Stimulated activated naive CD8-positive, alpha-beta T cell treated with anti-CD3 and anti-CD28 coated beads, Interleukin-15, amount 100 ng/mL, for 72 hours (primary cell): ENCODE measurements around the gene SH3PXD2A.

ENCODE experiments used
- ATAC-seq: fragments of 150-1000 bp; cut with Tn5 transposase; 2 replicates; pipeline ENCODE4 v1.10.0; 2021; ENCODE audit warnings: mild to moderate bottlenecking, moderate library complexity
- DNase-seq, 2 donors: peaks; one replicate each; pipeline ENCODE4 v3.0.0; 2021 to 2022
- H3K27ac Mint-ChIP-seq, 2 donors: one replicate each; pipeline ENCODE4 v1.8.0; 2022; ENCODE audit warnings: mild to moderate bottlenecking in 2 of 2, mixed read lengths in 2 of 2, moderate library complexity in 2 of 2
- H3K27me3 Mint-ChIP-seq: one replicate; pipeline ENCODE4 v1.8.0; 2022; ENCODE audit warnings: mixed read lengths
- H3K4me1 Mint-ChIP-seq: one replicate; pipeline ENCODE4 v1.8.0; 2022; ENCODE audit warnings: mild to moderate bottlenecking, mixed read lengths
- H3K4me3 Mint-ChIP-seq, 2 donors: one replicate each; pipeline ENCODE4 v1.8.0; 2022; ENCODE audit warnings: mild to moderate bottlenecking in 2 of 2, mixed read lengths in 2 of 2, moderate library complexity in 1 of 2
- H3K9me3 Mint-ChIP-seq, 2 donors: one replicate each; pipeline ENCODE4 v1.8.0; 2022; ENCODE audit warnings: mixed read lengths in 2 of 2

Gene SH3PXD2A

GRCh38 chr10:103804871-103805270 is 50.5 kb downstream of the SH3PXD2A start:
- no peak overlapping the region for H3K27ac Mint-ChIP-seq
- peaks cover 24% of the 10 kb centered on the region for H3K4me1 Mint-ChIP-seq
- H3K4me3 Mint-ChIP-seq, result no peak overlapping the region
- H3K27me3 Mint-ChIP-seq, result no peaks in the 10 kb centered on the region
- no peak for DNase-seq
- ATAC-seq, result no peak
- no peaks in the 10 kb centered on the region for H3K9me3 Mint-ChIP-seq

DNA sequence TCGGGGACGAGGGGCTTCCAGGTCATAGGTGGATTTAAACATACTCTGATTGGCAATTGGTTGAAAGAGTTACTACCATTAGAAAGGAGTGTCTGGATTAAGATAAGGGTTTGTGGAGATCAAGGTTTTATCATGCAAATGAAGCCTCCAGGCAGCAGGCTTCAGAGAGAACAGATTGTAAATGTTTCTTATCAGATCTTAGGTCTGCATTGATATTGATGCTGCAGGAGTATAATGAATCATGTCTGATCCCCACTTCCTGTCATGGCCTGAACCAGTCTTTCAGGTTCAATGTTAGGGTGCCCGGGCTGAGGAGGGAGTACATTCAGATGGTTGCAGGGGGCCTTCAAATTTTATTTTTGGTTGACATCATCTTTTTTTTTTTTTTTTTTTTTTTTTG is 51.4 kb downstream of the SH3PXD2A start:
- peaks cover 25% of the 10 kb centered on the region for H3K4me1 Mint-ChIP-seq
- H3K4me3 Mint-ChIP-seq, result no peak overlapping the region
- no peaks in the 10 kb centered on the region for H3K9me3 Mint-ChIP-seq
- ATAC-seq (peak; percentile 39), DNase-seq (no peak)
- no peak overlapping the region for H3K27ac Mint-ChIP-seq
- H3K27me3 Mint-ChIP-seq, result no peaks in the 10 kb centered on the region

GRCh38 chr10:103802637-103803353 is 52.6 kb downstream of the SH3PXD2A start:
- no peak overlapping the region for H3K4me3 Mint-ChIP-seq
- no peak for ATAC-seq
- no peaks in the 10 kb centered on the region for H3K27me3 Mint-ChIP-seq
- H3K4me1 Mint-ChIP-seq, result peaks cover 25% of the 10 kb centered on the region
- H3K27ac Mint-ChIP-seq, result no peak overlapping the region
- no peak for DNase-seq
- H3K9me3 Mint-ChIP-seq, result no peaks in the 10 kb centered on the region

DNA sequence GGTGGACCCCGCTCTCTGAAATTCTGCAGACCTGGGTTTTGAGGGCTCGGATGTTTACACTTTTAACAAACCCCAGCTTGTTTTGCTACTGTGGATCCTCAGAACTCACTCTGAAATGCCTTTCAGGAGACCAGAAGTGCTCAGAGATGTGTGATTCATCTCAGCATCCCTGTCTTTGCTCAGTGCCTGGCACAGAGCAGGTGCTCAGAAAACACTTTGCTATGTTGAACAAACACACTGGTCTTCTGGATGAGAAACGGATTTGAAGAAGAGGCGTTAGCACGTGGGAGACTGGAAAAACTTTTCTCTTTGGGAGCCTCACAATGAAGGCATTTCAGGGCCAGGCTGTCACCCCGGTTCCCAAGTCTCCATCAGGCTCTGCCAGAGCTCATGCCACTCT is 53.3 kb downstream of the SH3PXD2A start:
- peaks cover 25% of the 10 kb centered on the region for H3K4me1 Mint-ChIP-seq
- ATAC-seq (no peak), DNase-seq (no peak)
- no peaks in the 10 kb centered on the region for H3K9me3 Mint-ChIP-seq
- no peak overlapping the region for H3K27ac Mint-ChIP-seq
- no peaks in the 10 kb centered on the region for H3K27me3 Mint-ChIP-seq
- H3K4me3 Mint-ChIP-seq, result no peak overlapping the region

DNA sequence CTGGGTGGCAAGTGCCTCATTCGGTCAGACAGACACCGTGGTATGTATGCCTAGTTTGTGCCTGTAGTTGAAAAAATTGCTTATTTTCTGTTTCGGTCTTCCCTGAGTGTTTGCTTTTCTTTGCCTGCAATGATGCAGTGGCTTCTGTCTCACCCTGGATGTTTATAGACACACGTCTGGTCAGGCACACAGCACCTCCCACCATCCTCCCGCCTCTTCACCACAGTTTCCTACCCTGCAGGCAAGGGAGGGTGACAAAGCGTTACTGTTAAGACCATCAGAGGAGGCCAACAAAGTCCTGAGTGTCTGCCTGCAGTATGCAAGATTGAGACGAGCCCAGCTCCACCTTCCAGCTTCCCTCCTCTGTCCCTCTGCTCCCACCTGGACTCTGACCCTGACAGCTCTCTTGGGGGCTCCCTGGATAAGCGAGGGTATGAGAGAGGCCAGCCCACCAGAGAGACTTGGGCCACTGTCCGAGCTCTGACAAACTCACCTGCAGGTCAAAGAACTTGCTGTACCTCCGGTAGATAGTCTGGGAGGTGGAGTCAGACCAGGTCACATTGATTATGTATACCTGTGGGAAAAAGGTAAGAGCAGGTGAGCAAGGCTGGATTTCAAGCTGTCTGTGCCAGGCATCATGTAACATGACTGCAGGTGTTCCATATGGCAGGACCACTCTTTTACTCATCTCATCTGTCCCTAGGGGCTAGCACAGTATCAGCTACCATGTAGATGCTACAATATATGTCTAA is 54.4 kb downstream of the SH3PXD2A start:
- Mint-ChIP-seq H3K27me3 (no peaks in the 10 kb centered on the region), H3K9me3 (no peaks in the 10 kb centered on the region), H3K4me1 (peaks cover 25% of the 10 kb centered on the region), H3K27ac (peak overlapping the region; percentile 30 to 79), H3K4me3 (no peak overlapping the region)
- DNase-seq, result peak; percentile 7 to 35
- peak; percentile 88 for ATAC-seq

DNA sequence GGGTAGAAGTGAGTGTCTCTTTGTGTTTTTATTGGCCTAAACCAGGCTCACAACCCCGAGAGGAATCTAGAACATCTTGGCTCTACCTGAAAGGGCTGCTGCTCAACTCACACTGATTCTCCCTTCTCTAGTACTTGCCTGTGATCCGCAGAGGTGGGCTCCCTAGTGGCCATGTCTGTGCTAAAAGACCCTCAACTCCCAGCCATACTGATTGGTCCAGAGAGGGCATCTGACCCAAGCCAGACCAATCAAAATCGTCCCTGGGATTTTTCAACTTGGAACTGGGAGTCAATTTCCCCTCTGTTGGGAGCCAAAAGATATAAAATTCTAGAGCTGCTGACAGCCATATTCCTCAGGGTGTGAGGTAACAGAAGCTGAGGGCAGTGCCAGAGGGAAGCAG is 55.3 kb downstream of the SH3PXD2A start:
- ATAC-seq, result no peak
- H3K4me3 Mint-ChIP-seq, result no peak overlapping the region

DNA sequence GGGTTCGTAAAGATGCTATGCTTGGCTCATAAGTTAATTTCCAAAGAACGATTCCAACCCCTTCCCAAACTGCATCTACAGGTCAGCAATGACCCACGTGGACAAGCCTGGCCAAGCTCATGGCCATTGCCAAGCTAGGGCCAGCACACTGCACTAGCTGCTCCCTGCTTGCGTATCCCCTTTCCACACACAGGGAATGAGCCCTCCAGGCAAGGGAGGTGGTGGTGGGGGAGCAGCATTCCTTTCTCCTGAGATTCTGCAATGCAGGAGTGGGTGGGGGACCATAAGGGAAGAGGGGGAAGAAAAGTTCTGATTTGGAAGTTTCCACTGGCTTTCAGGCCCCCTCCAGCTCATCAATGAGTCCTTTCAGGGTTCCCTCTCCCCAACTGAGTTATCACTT is 56.0 kb downstream of the SH3PXD2A start:
- H3K4me1 Mint-ChIP-seq, result peaks cover 24% of the 10 kb centered on the region
- DNase-seq, result no peak
- no peak overlapping the region for H3K27ac Mint-ChIP-seq
- ATAC-seq, result no peak
- no peak overlapping the region for H3K4me3 Mint-ChIP-seq
- no peaks in the 10 kb centered on the region for H3K9me3 Mint-ChIP-seq
- H3K27me3 Mint-ChIP-seq, result no peaks in the 10 kb centered on the region

More for the DNA sequence above, 55.3 kb downstream of the SH3PXD2A start:
- H3K4me1 Mint-ChIP-seq, result peaks cover 25% of the 10 kb centered on the region
- H3K9me3 Mint-ChIP-seq, result no peaks in the 10 kb centered on the region
- H3K27me3 Mint-ChIP-seq, result no peaks in the 10 kb centered on the region
- no peak for DNase-seq
- H3K27ac Mint-ChIP-seq, result no peak overlapping the region

- no peak overlapping the region for H3K4me3 Mint-ChIP-seq
- peaks cover 16% of the 10 kb centered on the region for H3K4me1 Mint-ChIP-seq
- ATAC-seq (no peak), DNase-seq (no peak)
- no peak overlapping the region for H3K27ac Mint-ChIP-seq
- H3K27me3 Mint-ChIP-seq, result no peaks in the 10 kb centered on the region
- no peaks in the 10 kb centered on the region for H3K9me3 Mint-ChIP-seq
Observed at GRCh38 chr10:103798511-103798910, 56.9 kb downstream of the SH3PXD2A start.

- Mint-ChIP-seq H3K4me1 (peaks cover 16% of the 10 kb centered on the region), H3K9me3 (no peaks in the 10 kb centered on the region), H3K4me3 (no peak overlapping the region), H3K27me3 (no peaks in the 10 kb centered on the region), H3K27ac (no peak overlapping the region)
- DNase-seq (no peak), ATAC-seq (no peak)
Observed at GRCh38 chr10:103797857-103798256, 57.5 kb downstream of the SH3PXD2A start.

DNA sequence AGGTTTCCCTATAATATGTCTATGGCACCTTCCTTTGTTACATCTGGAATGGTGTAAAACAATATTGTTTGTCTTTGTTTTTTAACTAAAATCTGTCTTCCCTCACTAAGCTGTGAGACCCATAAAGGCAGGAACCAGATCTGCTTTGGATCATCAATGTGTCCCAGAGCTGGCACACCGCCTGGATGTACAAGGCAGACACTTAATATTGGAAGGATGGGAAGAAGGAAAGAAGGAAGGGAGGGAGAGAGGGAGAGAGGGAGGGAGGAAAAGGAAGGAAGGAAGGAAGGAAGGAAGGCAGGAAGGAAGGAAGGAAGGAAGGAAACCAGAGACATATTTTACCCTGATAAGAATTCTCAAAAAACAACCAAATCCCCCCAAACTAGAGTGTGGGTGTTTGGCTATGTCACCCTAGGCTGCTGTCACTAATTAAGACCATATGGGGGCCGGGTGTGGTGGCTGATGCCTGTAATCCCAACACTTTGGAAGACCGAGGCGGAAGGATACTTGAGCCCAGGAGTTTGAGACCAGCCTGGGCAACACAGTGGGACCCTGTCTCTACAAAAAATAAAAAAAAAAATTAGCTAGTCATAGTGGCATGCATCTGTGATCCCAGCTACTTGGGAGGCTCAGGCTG is 59.6 kb downstream of the SH3PXD2A start:
- Mint-ChIP-seq H3K27me3 (no peaks in the 10 kb centered on the region), H3K4me1 (peaks cover 10% of the 10 kb centered on the region), H3K27ac (no peak overlapping the region), H3K4me3 (no peak overlapping the region), H3K9me3 (no peaks in the 10 kb centered on the region)
- ATAC-seq (no peak), DNase-seq (no peak)

DNA sequence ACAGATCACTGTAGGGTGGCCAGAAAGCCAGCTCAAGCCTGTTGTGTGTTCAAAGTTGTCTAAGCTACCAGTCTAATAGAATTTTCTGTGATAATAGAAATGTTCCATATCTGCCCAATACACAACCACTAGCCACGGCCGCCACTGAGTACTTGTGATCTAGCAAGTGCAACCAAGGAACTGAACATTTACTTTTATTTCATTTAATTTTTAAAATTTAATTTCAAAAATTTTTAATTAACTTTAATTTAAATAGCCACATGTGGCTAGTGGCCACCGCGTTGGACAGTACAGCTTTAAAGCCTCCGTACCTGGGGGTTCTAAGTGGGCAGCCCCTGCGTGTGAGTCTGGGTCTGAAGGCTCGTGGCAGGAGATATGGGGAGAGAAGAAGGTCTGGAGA is 60.4 kb downstream of the SH3PXD2A start:
- no peak overlapping the region for H3K27ac Mint-ChIP-seq
- no peak for DNase-seq
- H3K9me3 Mint-ChIP-seq, result no peaks in the 10 kb centered on the region
- ATAC-seq, result no peak
- peaks cover 2% of the 10 kb centered on the region for H3K4me1 Mint-ChIP-seq
- H3K27me3 Mint-ChIP-seq, result no peaks in the 10 kb centered on the region
- H3K4me3 Mint-ChIP-seq, result no peak overlapping the region

DNA sequence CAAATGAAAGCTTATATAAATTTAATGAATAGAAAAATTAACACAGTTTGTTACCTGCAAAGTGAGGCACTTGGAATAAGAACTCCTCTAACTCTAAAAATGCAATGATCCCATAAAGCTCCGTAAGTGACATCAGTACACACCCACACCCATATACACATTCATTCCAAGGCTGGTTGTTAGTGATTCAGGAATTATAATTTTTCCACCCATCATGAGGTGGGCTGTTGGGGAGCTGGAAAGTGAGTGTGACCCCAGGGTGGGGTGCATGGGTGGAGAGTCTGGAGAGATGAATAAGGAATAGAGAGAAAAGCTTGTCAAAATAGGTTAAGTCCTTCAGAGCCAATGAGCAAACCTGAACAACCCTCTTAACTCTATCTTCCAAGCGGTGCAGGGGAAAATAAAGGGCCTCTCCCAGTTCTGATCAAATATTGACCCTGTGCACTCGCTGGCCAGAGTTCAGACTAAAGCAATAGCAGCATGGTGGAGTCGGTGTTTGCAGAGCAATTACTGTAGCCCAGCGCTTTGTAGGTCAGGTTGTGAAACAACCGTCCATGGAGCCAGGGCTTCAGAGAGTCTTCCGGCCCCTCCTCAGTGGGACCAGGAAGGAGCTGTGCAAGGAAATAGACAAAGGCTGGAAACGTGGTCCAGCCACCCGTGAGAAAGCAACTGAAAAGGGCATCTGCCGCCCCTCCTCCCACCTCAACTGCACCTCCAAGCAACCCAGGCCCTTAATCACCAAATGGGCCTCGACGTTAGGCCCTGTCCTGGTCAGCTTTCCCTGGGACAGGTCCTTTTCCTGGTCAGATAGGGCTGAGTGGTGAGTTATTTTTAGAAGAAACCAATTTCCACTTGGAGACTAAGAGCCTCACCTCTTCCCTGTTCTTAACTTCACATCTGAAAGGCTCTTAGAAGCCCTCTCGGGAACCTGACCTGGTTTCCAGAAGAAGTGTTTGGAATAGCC is 61.2 kb downstream of the SH3PXD2A start:
- ATAC-seq (no peak), DNase-seq (no peak)
- Mint-ChIP-seq H3K9me3 (no peaks in the 10 kb centered on the region), H3K27ac (no peak overlapping the region), H3K27me3 (no peaks in the 10 kb centered on the region), H3K4me1 (peaks cover 7% of the 10 kb centered on the region), H3K4me3 (no peak overlapping the region)

- H3K4me3 Mint-ChIP-seq, result no peak overlapping the region
- ATAC-seq (no peak), DNase-seq (no peak)
- H3K4me1 Mint-ChIP-seq, result peaks cover 9% of the 10 kb centered on the region
- H3K27ac Mint-ChIP-seq, result no peak overlapping the region
- no peaks in the 10 kb centered on the region for H3K27me3 Mint-ChIP-seq
- H3K9me3 Mint-ChIP-seq, result no peaks in the 10 kb centered on the region
Observed at GRCh38 chr10:103793429-103793828, 61.9 kb downstream of the SH3PXD2A start.

DNA sequence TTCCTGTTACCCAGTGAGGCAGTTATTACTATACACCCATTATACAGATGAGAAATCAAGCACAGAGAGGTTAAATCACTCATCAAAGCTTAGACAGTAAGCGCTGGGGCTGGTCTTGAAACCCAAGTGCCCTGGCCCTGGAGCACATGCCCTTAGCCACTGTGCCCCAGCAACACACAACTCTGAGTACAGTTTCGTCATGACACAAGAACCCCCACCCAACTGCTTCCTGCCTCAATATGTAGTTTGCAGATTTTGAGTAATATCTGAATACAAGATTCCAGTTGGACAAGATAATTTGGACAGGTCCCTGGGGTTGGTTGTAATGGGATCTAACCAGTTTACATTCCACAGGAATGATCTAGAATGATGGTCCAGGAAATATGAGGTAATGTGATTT is 62.8 kb downstream of the SH3PXD2A start:
- H3K27me3 Mint-ChIP-seq, result no peaks in the 10 kb centered on the region
- H3K27ac Mint-ChIP-seq, result no peak overlapping the region
- no peak for DNase-seq
- no peak for ATAC-seq
- H3K4me3 Mint-ChIP-seq, result no peak overlapping the region
- H3K4me1 Mint-ChIP-seq, result peaks cover 9% of the 10 kb centered on the region
- no peaks in the 10 kb centered on the region for H3K9me3 Mint-ChIP-seq

DNA sequence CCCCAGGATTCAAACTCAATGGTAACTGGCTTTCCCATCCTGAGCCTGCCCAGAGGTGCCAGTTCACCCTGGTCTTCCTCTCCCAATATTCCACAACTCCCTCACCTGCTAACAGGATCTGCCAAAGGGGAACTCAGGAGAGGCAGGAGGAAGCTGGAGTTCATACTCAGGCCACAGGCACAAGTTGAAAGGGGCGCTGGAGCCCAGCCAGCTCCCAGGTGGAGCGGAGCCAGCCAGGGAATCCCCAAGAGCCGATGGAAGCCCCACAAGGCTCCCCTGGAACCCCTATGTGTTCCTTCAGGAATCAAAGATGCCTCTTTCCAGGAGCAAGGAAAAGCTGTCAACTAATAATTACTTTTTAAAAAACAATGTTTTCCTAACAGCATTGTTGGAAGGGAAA is 63.5 kb downstream of the SH3PXD2A start:
- H3K4me1 Mint-ChIP-seq, result peaks cover 9% of the 10 kb centered on the region
- no peak overlapping the region for H3K27ac Mint-ChIP-seq
- no peak for ATAC-seq
- no peak overlapping the region for H3K4me3 Mint-ChIP-seq
- no peak for DNase-seq
- no peaks in the 10 kb centered on the region for H3K27me3 Mint-ChIP-seq
- no peaks in the 10 kb centered on the region for H3K9me3 Mint-ChIP-seq
